Adrenal gland (tissue), 12 donors: ENCODE measurements around the gene FBXL15. TPM values are rescaled to one million over a fixed set of nuclear protein-coding genes. Genes with fewer than 3 reads are reported as not detected.
A peak's percentile ranks its signal among the peaks of the same experiment; 100 is the strongest.

Source experiments
- DNase-seq, 7 donors: peaks; one replicate each; pipeline ENCODE4 v3.0.0-alpha.2; 2019 to 2020
- H3K27ac ChIP-seq, 5 donors: fragments of 200-600 bp; sonication (generic) in 4 of 5; 1 replicate in 3 of 5; 2 replicates in 2 of 5; pipeline versions ENCODE4 v1.5.1 to v1.8.0; 2016 to 2020; ENCODE audit warnings: mild to moderate bottlenecking in 1 of 5
- H3K27me3 ChIP-seq: fragments of 200-600 bp; 2 replicates; pipeline ENCODE4 v1.8.0; 2021
- H3K36me3 ChIP-seq, 2 donors: fragments of 200-600 bp; replicated peaks in 1 of 2; 1 replicate in 1 of 2; 2 replicates in 1 of 2; pipeline versions ENCODE4 v1.5.1 to v1.8.0; 2018 to 2022
- H3K4me1 ChIP-seq, 2 donors: fragments of 200-600 bp; replicated peaks in 1 of 2; 1 replicate in 1 of 2; 2 replicates in 1 of 2; pipeline versions ENCODE4 v1.5.1 to v1.8.0; 2018 to 2021
- H3K4me3 ChIP-seq, 4 donors: fragments of 200-600 bp; sonication (generic) in 3 of 4; one replicate each; pipeline ENCODE4 v1.5.1; 2016 to 2018
- H3K9me3 ChIP-seq, 3 donors: fragments of 200-600 bp; sonication (generic) in 1 of 3; replicated peaks in 1 of 3; 1 replicate in 2 of 3; 2 replicates in 1 of 3; pipeline versions ENCODE4 v1.5.1 to v1.8.0; 2016 to 2021
- CTCF ChIP-seq, 6 experiments: fragments of 450-650 bp in 4 of 6; fragments of 200-600 bp in 2 of 6; sonication (generic) in 1 of 6; IDR thresholded peaks; 1 replicate in 5 of 6; 2 replicates in 1 of 6; pipeline versions ENCODE4 v1.5.1 to v1.8.0; 2016 to 2021; ENCODE audit warnings: antibody characterized with exemption in 6 of 6, mild to moderate bottlenecking in 2 of 6, moderate library complexity in 1 of 6
- POLR2A ChIP-seq, 2 donors: fragments of 450-650 bp; IDR thresholded peaks; one replicate each; pipeline ENCODE4 v1.6.1; 2017; ENCODE audit warnings: antibody characterized with exemption in 2 of 2, mild to moderate bottlenecking in 2 of 2, moderate library complexity in 1 of 2
- WGBS, 4 donors: extraction: QIAGEN DNeasy Blood & Tissue Kit in 2 of 4; methylation state at CpG; one replicate each; pipeline versions ENCODE4 v1.1.5 to v1.1.7; 2013 to 2017; 5-methylcytosine and 5-hydroxymethylcytosine counted together
- intact Hi-C, 2 donors: fragments of 100-400 bp; cut with DNase I; formaldehyde crosslinking; loops; one replicate each; pipeline versions ENCODE4 v1.14.1 to v1.15.0; 2022 to 2023
- polyA plus RNA-seq, 3 donors: library from polyadenylated mRNA; stranded (reverse); fragments of 200-250 nt in 2 of 3; fragments of 350-450 nt in 1 of 3; fragmentation: Illumina TruSeq in 1 of 3; extraction: RNeasy Lipid Tissue Mini Kit (QIAGEN cat#74804) in 1 of 3; gene quantifications; one replicate each; pipeline ENCODE4 v1.2.3, GENCODE V29; 2013 to 2014
- total RNA-seq, 9 donors: library from RNA; depleted of rRNA in 4 of 9; stranded (reverse); fragments of >200 nt in 4 of 9; fragments of 120-200 nt in 1 of 9; fragmentation: NEBNext Ultra II Directional in 1 of 9; extraction: Animal tissue kit (Norgen Biotek cat#: 25700) in 1 of 9; gene quantifications; one replicate each; pipeline versions ENCODE4 v1.1.0 to v1.2.4, GENCODE V29; 2013 to 2023
- donor health status: healthy with polysubstance abuse.
- donor health status: Bipolar disorder and iron deficiency.
- donor health status: DM: yes; HTN: yes; CAD: no.
- donor health status: DM: no; HTN: no; CAD: no.
- donor health status: DM: no; HTN: no; CAD: no.
- donor health status: DM: yes; HTN: yes; CAD: no.

FBXL15 gene
- total and polyA plus RNA-seq, 12 donors: 2.1 to 61.9 (median 28.7) TPM

- H3K4me1 ChIP-seq: peaks cover 0 to 12% of the 10 kb centered on the region in 2 donors
Measured at GRCh38 chr10:102405632-102406031, 15.0 kb upstream of the FBXL15 start.

GRCh38 chr10:102406815-102407214 lies 13.8 kb upstream of the FBXL15 start:
- H3K27ac ChIP-seq: no peak overlapping the region
- TF ChIP-seq POLR2A (IDR thresholded peaks at IDR 0.05) (no peak), CTCF (IDR thresholded peaks at IDR 0.05) (no peak)
- H3K27me3 ChIP-seq: peaks cover 35% of the 10 kb centered on the region
- peaks cover 0 to 12% of the 10 kb centered on the region in 2 donors for H3K4me1 ChIP-seq
- intact Hi-C loops: no loop called here
- H3K36me3 ChIP-seq: peaks cover 0 to 11% of the 10 kb centered on the region in 2 donors
- no peak overlapping the region for H3K4me3 ChIP-seq
- H3K9me3 ChIP-seq: no peaks in the 10 kb centered on the region
- WGBS, 4 donors: 89 to 100% (median 92%) methylated on average over 2 of the region's 2 CpGs
- no peak for DNase-seq

More at GRCh38 chr10:102405632-102406031, 15.0 kb upstream of the FBXL15 start:
- Histone ChIP-seq H3K36me3 (peaks cover 0 to 22% of the 10 kb centered on the region in 2 donors), H3K27ac (no peak overlapping the region), H3K4me3 (no peak overlapping the region), H3K27me3 (peaks cover 25% of the 10 kb centered on the region), H3K9me3 (no peaks in the 10 kb centered on the region)
- intact Hi-C loops: no loop called here
- WGBS, 4 donors: 79 to 90% (median 82%) methylated on average over 2 to 6 of the region's 6 CpGs
- no peak for DNase-seq
- TF ChIP-seq CTCF (IDR thresholded peaks at IDR 0.05) (no peak), POLR2A (IDR thresholded peaks at IDR 0.05) (no peak)

GRCh38 chr10:102407425-102408130 lies 13.1 kb upstream of the FBXL15 start:
- intact Hi-C loops: no loop called here
- DNase-seq: no peak
- H3K4me1 ChIP-seq: peaks cover 0 to 12% of the 10 kb centered on the region in 2 donors
- no peaks in the 10 kb centered on the region for H3K9me3 ChIP-seq
- H3K27me3 ChIP-seq: peaks cover 43% of the 10 kb centered on the region
- TF ChIP-seq CTCF (IDR thresholded peaks at IDR 0.05) (no peak), POLR2A (IDR thresholded peaks at IDR 0.05) (no peak)
- H3K27ac ChIP-seq: peak overlapping the region in 1 of 5 donors; percentile 17
- peaks cover 0 to 5% of the 10 kb centered on the region in 2 donors for H3K36me3 ChIP-seq
- no peak overlapping the region for H3K4me3 ChIP-seq
- 71 to 80% (median 77%) methylated on average over 12 to 13 of the region's 13 CpGs for WGBS, 4 donors

GRCh38 chr10:102408131-102408727 lies 12.4 kb upstream of the FBXL15 start:
- Histone ChIP-seq H3K9me3 (no peaks in the 10 kb centered on the region), H3K27me3 (peaks cover 44% of the 10 kb centered on the region), H3K4me1 (peaks cover 0 to 12% of the 10 kb centered on the region in 2 donors), H3K27ac (peak overlapping the region in 1 of 5 donors; percentile 66), H3K36me3 (no peaks in the 10 kb centered on the region), H3K4me3 (peak overlapping the region in 1 of 4 donors; percentile 36)
- TF ChIP-seq CTCF (IDR thresholded peaks at IDR 0.05) (no peak), POLR2A (IDR thresholded peaks at IDR 0.05) (no peak)
- intact Hi-C loops: no loop called here
- 52 to 58% (median 56%) methylated on average over 12 to 14 of the region's 14 CpGs for WGBS, 4 donors
- peak in 2 of 7 donors; percentile 23 to 87 for DNase-seq
